HG03432 (cell line): Measurements from ENCODE around the gene DERA.
"Not testable (repeated sequence)": the region's sequence is repeated elsewhere in the genome, so short reads cannot be mapped to it uniquely, and the experiment has no call there.

Experiments
- ATAC-seq: cut with Tn5 transposase; IDR thresholded peaks from one replicate; pipeline ENCODE4 v1.9.1; 2021; ENCODE audit warnings: mild to moderate bottlenecking, moderate library complexity; ENCODE audit not compliant: unreplicated experiment

DERA gene

DNA sequence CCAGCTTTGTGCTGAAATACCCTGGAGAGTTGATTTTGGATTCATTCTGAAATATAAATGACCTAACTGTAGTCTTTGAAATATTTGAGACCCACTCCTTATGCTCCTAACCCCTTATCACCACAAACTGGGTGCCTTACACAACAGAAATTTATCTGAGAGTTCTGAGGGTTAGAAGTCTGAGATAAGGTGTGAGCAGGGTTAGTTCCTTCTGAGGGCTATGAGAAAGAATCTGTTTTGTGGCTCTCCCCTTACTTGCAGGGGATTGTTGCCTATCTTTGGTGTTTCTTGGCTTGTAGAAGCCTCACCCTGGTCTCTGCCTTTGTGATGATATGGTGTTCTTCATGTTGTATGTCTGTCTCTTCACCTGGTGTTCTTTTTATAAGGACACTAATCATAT is 91.7 kb downstream of the DERA start:
- ATAC-seq: no peak

GRCh38 chr12:16003460-16003859 is 92.3 kb downstream of the DERA start:
- no peak for ATAC-seq

GRCh38 chr12:16006752-16007151 is 95.6 kb downstream of the DERA start:
- no peak for ATAC-seq

GRCh38 chr12:16008421-16008824 is 97.3 kb downstream of the DERA start:
- no peak for ATAC-seq

- no peak for ATAC-seq
Measured at GRCh38 chr12:16012117-16012516, 101.0 kb downstream of the DERA start.

DNA sequence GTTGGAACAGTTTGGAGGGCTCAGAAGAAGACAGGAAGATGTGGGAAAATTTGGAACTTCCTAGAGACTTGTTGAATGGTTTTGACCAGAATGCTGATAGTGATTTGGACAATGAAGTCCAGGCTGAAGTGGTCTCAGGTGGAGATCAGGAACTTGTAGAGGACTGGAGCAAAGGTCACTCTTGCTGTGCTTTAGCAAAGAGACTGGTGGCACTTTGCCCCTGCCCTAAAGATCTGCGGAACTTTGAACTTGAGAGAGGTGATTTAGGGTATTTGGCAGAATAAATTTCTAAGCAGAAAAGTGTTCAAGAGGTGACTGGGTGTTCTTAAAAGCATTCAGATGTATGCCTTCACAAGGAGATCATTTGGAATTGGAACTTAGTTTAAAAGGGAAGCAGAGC is 102.6 kb downstream of the DERA start:
- ATAC-seq: not testable (repeated sequence)

GRCh38 chr12:16014394-16014793 is 103.3 kb downstream of the DERA start:
- not testable (repeated sequence) for ATAC-seq

DNA sequence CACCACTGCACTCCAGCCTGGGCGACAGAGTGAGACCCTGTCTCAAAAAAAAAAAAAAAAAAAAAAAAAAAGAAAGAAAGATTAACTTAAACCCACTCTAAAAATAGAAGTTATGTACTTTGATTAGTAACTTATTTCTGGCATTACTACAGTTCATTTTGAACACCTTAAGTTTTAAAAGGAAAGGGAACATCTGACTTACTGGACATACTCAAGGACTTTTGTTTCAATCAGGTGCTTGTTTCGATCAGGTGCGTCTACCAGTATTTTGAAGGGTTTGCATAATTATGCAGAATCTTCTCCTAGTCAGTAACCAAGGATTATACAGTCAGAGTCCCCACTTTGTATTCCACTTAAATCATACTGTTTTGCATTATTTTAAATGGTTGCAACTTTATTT is 105.6 kb downstream of the DERA start:
- no peak for ATAC-seq

- ATAC-seq: no peak
Measured at GRCh38 chr12:16018306-16018705, 107.2 kb downstream of the DERA start.

- ATAC-seq: no peak
Measured at GRCh38 chr12:16019136-16019535, 108.0 kb downstream of the DERA start.

DNA sequence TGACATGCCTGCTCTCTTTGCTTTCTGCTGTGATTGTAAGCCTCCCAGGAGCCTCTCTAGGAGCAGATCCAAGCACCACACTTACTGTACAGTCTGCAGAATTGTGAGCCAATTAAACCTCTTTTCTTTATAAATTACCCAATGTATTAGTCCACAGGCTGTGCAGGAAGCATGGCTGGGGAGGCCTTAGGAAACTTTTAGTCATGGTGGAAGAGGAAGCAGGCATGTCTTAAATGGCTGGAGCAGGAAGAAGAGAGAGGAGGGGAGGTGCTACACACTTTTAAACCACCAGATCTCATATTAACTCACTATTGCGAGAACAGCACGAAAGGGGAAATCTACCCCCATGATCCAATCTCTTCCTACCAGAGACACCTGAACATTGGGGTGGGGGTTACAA is 108.9 kb downstream of the DERA start:
- ATAC-seq: no peak

DNA sequence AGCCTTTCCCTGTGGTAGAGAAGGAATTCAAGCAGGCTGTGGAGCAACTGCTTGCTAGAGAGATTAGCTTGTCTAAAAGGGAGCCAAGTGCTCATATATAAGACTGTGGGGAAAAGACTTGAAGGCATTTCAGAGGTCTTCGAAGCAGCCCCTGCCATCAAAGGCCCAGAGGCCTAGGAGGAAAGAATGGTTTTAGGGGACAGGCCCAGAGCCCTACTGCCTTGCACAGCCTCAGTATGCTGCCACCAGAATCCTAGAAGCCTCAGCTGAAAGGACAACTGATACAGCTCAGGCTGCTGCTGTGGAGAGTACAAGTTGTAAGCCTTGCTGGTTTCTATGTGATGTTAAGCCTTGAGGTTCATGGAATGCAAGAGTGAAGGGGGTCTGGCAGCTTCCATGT is 109.9 kb downstream of the DERA start:
- ATAC-seq: no peak

DNA sequence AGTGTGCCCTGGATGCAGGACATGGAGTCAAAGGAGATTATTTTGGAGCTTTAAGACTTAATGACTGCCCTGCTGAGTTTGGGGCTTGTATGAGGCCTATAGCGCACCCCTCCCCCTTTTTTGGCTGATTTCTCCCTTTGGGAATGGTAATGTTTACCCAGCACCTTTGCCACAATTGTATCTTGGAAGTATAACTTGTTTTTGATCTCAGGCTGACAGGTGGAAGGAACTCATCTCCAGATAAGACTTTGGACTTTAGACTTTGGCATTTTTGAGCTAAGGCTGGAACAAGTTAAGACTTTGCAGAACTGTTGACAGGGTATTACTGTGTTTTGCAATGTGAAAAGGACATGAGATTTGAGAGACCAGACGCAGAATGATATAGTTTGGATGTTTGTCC is 110.5 kb downstream of the DERA start:
- ATAC-seq: no peak

DNA sequence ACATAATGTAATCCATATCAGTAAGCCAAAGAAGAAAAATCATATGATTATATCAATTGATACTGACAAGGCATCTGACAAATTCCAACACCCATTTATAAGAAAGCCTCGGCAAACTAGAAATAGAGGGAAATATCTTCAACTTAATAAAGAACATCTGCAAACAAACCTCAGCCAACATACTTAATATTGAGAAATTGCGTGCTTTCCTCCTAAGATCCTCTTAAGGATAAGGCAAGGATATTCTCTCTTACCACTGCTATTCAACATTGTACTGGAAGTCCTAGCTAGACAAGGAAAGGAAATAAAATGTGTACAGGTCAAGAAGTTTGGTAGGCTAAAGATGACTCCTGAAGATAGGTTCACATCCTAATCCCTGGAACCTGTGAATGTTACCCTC is 115.9 kb downstream of the DERA start:
- no peak for ATAC-seq

DNA sequence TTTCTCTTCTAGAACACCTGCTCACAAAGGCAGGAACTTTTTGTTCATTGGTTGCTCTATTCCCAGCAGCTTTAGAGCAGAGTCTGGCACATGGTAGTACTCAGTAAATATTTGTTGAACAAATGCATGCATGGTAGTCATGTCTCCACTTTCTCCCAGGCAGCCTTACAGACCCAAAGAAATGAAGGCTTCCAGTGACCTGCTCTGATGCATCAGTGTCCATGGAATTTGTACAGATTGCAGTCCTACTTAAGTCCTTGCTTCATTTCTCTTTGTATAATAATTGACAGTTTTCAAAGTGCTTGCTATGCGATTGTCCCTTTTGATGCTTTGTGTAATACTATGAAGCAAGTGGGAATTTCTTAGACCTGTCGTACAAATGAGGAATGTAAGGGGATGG is 119.6 kb downstream of the DERA start:
- ATAC-seq: no peak

DNA sequence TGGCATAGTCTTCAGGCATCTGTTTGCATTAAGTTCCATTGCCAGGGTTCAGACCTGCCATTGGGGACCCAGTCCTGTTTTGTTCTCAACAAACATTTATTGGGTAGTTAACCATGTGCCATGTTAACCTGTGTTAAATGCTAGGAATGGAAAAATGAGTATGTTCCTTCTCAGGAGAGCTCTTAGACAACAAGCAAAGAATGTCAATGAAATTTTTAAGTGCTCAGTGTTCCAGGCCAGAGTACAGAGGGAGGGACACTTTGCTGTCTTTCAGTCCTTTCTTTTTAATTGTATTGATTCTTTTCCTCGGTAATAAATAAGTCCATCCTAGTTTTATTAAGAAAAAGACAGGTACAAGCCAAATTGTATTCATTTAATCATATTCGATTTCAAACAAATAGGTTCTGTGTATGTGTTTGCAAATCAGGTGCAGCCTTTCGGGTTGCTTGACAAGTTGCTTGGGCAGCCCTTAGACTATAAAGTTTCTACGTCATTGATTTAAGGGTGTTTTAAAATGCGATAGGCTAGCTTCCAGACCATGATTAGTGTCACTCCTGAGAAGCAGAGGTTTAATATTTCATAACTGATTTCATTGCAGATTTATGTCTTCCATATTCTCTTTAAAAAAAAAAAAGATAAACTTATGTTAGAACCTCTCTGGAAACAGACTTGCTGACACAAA is 123.1 kb downstream of the DERA start:
- ATAC-seq: no peak

- no peak for ATAC-seq
Measured at GRCh38 chr12:16036073-16036472, 124.9 kb downstream of the DERA start.

DNA sequence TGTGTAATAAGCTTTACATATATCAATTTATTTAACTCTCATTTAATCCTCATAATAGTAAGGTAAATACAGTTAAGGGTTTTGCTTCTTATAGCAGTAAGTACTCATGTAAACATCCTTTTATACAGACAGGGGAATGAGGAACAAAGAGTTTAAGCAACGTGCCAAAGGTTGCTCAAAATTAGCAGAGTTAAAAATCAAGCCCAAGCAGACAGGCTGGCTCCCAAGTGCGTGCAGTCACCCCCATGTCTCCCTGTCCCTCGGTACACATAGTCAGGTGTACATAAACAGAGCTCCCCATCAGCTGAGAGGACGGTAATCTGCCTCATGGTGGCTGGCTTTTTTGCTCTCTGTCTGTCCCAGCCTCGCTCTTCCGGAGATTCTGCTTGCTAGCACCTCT is 126.4 kb downstream of the DERA start:
- no peak for ATAC-seq

DNA sequence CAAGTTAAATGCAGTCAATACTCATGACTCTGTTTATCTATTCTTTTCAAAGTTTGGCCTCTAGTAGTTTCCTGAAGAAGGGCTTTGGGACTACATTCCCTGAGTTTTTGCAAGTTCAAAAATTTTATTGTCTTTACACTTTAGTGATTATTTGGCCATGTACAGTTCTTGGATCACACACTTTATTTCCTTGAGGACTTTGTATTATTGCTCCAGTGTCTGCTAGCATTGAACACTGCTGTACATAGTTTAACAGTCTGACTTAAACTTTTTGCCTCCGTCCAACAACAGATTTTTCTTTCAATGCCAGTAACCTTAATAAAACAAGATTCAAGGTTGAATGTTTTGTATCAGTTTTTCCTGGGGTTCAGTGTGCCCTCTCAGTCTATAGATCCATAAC is 132.3 kb downstream of the DERA start:
- ATAC-seq: no peak

DNA sequence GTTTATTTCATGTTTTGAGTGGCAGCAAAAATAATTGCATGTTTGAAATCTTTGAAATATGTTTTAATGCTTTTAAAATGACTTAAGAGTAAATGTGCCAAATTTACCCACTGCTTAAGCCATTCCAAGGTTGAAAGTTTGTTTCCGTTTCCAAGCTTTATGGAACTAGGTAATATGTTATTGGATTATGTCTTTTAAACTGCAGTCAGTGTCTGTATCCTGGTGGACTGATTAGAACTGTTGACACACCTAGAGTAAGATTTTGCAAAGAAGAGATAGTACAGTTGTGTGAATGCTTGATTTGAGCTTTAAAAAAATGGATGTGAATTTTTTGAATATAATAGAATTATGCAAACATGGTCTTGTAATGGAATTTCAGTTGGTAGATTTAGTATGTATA is 135.1 kb downstream of the DERA start:
- no peak for ATAC-seq

DNA sequence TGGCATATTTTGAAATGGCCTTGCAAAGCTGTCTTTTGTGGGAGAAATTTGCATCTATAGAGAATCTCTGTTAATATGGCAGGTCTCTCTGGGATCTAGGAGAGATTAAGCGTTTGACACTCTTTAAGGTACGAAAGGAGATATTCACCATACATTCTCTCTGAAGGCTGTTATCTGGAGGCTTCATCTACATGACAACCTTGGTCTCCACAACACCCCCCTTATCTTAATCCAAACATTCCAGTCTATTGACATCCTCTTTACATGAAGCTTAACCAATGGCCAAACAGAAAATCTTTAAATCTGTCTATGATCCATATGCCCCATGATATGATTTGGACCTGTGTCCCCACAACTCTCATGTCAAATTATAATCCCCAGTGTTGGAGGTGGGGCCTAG is 137.4 kb downstream of the DERA start:
- no peak for ATAC-seq

GRCh38 chr12:16056910-16057309 is 145.8 kb downstream of the DERA start:
- no peak for ATAC-seq

- not testable (repeated sequence) for ATAC-seq
Measured at GRCh38 chr12:16057351-16057751, 146.2 kb downstream of the DERA start.
